ENCODE data around the gene PSTK. TPM values are rescaled to one million over a fixed set of nuclear protein-coding genes. Genes with fewer than 3 reads are reported as not detected.
A peak's percentile ranks its signal among the peaks of the same experiment; 100 is the strongest.

Gene PSTK, protein sequence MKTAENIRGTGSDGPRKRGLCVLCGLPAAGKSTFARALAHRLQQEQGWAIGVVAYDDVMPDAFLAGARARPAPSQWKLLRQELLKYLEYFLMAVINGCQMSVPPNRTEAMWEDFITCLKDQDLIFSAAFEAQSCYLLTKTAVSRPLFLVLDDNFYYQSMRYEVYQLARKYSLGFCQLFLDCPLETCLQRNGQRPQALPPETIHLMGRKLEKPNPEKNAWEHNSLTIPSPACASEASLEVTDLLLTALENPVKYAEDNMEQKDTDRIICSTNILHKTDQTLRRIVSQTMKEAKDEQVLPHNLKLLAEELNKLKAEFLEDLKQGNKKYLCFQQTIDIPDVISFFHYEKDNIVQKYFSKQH
- total RNA-seq = 10 to 100 TPM in 1 of 5 donors, 1 to 10 TPM in 2, not detected in 2; 1.2 to 11.6 (median 5.0) TPM
- 1 to 10 TPM; 3.5 to 4.4 (median 3.8) TPM for polyA plus RNA-seq
- long read RNA-seq, donor 1 = 0 reads
- long read RNA-seq, donor 2, partial matches to known transcripts = 0 of 1 reads
- long read RNA-seq, donor 2, other reads (novel, unspliced or antisense) = 0 of 1 reads
- long read RNA-seq, donor 3, partial matches to known transcripts = 0 of 1 reads
- long read RNA-seq, donor 3, other reads (novel, unspliced or antisense) = 0 of 1 reads
- long read RNA-seq, donor 4 = 0 reads
- long read RNA-seq, donor 5 = 0 reads
- long read RNA-seq, donor 6, partial matches to known transcripts = 0 of 4 reads
- long read RNA-seq, donor 6, other reads (novel, unspliced or antisense) = 0 of 4 reads
- long read RNA-seq, donor 7 = 0 reads
- long read RNA-seq, donor 8, partial matches to known transcripts = 0 of 2 reads
- long read RNA-seq, donor 8, other reads (novel, unspliced or antisense) = 0 of 2 reads
- long read RNA-seq, donor 9, partial matches to known transcripts = 0 of 1 reads
- long read RNA-seq, donor 9, other reads (novel, unspliced or antisense) = 0 of 1 reads
- long read RNA-seq, donor 10 = 0 reads

DNA sequence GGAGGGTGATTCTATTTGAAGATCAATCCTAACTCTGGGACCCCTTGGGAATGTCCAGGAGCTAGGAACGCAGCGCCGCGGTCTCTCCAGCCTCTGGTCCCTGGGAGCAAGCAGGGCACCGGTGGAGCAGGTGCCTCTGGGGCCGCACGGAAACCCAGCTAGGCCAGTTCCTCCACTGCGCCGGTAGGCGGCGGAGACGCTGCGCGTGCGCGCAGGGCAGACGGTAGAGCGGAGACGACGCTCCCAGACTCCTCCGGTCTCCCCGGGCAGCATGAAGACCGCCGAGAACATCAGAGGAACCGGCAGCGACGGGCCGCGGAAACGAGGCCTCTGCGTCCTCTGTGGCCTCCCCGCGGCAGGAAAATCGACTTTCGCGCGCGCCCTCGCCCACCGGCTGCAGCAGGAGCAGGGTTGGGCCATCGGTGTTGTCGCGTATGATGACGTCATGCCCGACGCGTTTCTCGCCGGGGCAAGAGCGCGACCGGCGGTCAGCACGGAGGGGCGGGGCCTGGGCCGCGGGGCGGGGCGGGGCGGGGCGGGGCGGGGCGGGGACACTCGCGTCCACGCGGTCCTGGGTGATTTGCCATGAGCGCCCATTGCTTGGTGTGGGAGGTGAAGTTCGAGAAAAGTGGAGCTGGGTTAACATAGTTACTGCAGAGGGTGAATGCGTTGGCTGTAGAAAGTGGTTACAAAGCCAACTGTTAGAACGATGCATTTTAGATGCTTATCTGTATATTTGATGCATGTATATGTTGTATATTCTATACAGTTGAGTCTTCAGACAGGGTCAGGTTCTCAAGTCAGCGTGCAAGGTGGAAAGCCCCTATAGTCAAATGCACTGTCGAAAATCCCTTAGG, at the start of gene PSTK:
Gene PSTK (plus strand): TSS at position 193 of the 857 bp plus-strand sequence. CDS start 79 bp downstream, at position 272.
- Histone ChIP-seq H3K4me3 (peak within 1 kb of the TSS; percentile 66 to 88 (median 74)), H3K4me1 (peaks cover 6 to 21% (median 15%) of the 10 kb centered on the region in 4 donors), H3K36me3 (peaks cover 0 to 4% (median 1%) of the 10 kb centered on the region in 4 donors), H3K27ac (peak within 1 kb of the TSS; percentile 94 to 100 (median 96)), H3K27me3 (no peaks in the 10 kb centered on the region), H3K9me3 (no peaks in the 10 kb centered on the region)
- intact Hi-C loops (cut with DNase I; ENCODE audit: low total_unique reads) = no loop called here
- peak; percentile 90 to 98 for DNase-seq
- 0 to 2% (median 1%) methylated on average over 25 to 73 of the region's 73 CpGs for WGBS, 5 donors
- TF ChIP-seq EP300 (IDR thresholded peaks at IDR 0.05) (no peak), POLR2AphosphoS5 (IDR thresholded peaks at IDR 0.05) (peak; percentile 43 to 88 (median 75)), POLR2A (IDR thresholded peaks at IDR 0.05) (peak in 1 of 4 donors; percentile 51)
- TF ChIP-seq, protein P1, sequence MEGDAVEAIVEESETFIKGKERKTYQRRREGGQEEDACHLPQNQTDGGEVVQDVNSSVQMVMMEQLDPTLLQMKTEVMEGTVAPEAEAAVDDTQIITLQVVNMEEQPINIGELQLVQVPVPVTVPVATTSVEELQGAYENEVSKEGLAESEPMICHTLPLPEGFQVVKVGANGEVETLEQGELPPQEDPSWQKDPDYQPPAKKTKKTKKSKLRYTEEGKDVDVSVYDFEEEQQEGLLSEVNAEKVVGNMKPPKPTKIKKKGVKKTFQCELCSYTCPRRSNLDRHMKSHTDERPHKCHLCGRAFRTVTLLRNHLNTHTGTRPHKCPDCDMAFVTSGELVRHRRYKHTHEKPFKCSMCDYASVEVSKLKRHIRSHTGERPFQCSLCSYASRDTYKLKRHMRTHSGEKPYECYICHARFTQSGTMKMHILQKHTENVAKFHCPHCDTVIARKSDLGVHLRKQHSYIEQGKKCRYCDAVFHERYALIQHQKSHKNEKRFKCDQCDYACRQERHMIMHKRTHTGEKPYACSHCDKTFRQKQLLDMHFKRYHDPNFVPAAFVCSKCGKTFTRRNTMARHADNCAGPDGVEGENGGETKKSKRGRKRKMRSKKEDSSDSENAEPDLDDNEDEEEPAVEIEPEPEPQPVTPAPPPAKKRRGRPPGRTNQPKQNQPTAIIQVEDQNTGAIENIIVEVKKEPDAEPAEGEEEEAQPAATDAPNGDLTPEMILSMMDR (IDR thresholded peaks at IDR 0.05) = peak in 6 of 7 experiments; percentile 18 to 99 (median 96)

GRCh38 chr10:122931088-122931906, 48.9 kb upstream of the PSTK start:
- WGBS, 5 donors = 49 to 65% (median 63%) methylated on average over 6 of the region's 6 CpGs
- H3K27me3 ChIP-seq = no peaks in the 10 kb centered on the region
- intact Hi-C loops (cut with DNase I; ENCODE audit: low total_unique reads) = no loop called here
- no peaks in the 10 kb centered on the region for H3K9me3 ChIP-seq
- no peak for DNase-seq
- H3K4me3 ChIP-seq = no peak overlapping the region
- peaks cover 0 to 4% (median 0%) of the 10 kb centered on the region in 4 donors for H3K4me1 ChIP-seq
- peaks cover 0 to 16% (median 10%) of the 10 kb centered on the region in 4 donors for H3K36me3 ChIP-seq
- TF ChIP-seq POLR2AphosphoS5 (IDR thresholded peaks at IDR 0.05) = no peak
- no peak for TF ChIP-seq EP300 (IDR thresholded peaks at IDR 0.05)
- TF ChIP-seq, protein P1 (IDR thresholded peaks at IDR 0.05) = no peak
- no peak for TF ChIP-seq POLR2A (IDR thresholded peaks at IDR 0.05)
- no peak overlapping the region for H3K27ac ChIP-seq

DNA sequence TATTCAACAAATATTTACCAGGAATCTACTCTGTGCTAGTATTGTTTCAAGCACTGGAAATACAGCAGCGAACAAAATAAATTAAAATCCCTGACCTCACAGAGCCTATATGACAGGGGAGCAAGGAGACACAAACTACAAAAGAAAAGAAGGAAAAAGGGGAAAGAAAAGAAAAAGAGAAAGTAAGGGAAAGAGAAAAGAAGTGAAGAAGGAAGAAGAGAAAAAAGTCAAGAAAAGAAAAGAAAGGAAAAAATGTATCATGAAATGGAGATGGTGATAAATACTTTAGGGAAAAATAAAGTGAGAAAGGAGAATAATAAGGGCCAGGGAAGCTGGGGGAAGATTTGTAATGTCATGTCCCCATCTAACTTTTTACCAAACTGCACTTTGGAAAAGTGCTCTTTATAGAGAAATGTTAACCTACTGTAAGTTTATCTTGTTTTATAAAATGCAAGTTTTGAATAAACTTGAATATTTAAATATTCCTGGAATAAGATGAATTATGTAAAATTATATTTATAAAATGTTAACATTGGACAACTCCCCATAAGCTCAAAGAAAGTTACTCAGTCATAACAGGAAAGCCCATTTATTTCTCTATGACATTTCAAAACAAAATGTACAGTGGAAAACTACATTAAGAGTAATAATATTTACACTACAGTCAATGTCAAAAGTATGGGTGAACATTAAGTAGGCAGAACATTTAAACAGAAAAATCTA, 40.9 kb upstream of the PSTK start:
- intact Hi-C loops (cut with DNase I; ENCODE audit: low total_unique reads) = no loop called here

More for the DNA sequence above, 40.9 kb upstream of the PSTK start:
- Histone ChIP-seq H3K36me3 (peaks cover 10 to 46% (median 42%) of the 10 kb centered on the region in 4 donors), H3K4me1 (no peaks in the 10 kb centered on the region), H3K4me3 (no peak overlapping the region), H3K9me3 (no peaks in the 10 kb centered on the region), H3K27ac (no peak overlapping the region), H3K27me3 (no peaks in the 10 kb centered on the region)
- TF ChIP-seq POLR2A (IDR thresholded peaks at IDR 0.05) = no peak
- no peak for TF ChIP-seq EP300 (IDR thresholded peaks at IDR 0.05)
- TF ChIP-seq, protein P1 (IDR thresholded peaks at IDR 0.05) = no peak
- no peak for TF ChIP-seq POLR2AphosphoS5 (IDR thresholded peaks at IDR 0.05)
- DNase-seq = no peak
- WGBS, 5 donors = 87 to 98% (median 97%) methylated on average over 1 of the region's 1 CpG

Data from stomach (tissue), 19 donors.